ENCODE measurements around the gene JAG1.

Gene JAG1

GRCh38 chr20:10667077-10667401, 6.8 kb downstream of the JAG1 start:
- no peak for FAIRE-seq

GRCh38 chr20:10666221-10667076, 7.3 kb downstream of the JAG1 start:
- FAIRE-seq, result no peak

- no peak for FAIRE-seq
Measured at GRCh38 chr20:10665791-10666190, 8.0 kb downstream of the JAG1 start.

GRCh38 chr20:10665027-10665561, 8.7 kb downstream of the JAG1 start:
- FAIRE-seq, result no peak

GRCh38 chr20:10663756-10664155, 10.0 kb downstream of the JAG1 start:
- FAIRE-seq, result no peak

- no peak for FAIRE-seq
Measured at GRCh38 chr20:10662661-10663458, 10.9 kb downstream of the JAG1 start.

GRCh38 chr20:10662151-10662550, 11.6 kb downstream of the JAG1 start:
- no peak for FAIRE-seq

GRCh38 chr20:10661261-10661660, 12.5 kb downstream of the JAG1 start:
- no peak for FAIRE-seq

- no peak for FAIRE-seq
Measured at GRCh38 chr20:10660661-10661060, 13.1 kb downstream of the JAG1 start.

GRCh38 chr20:10659651-10660601, 13.9 kb downstream of the JAG1 start:
- no peak for FAIRE-seq

GRCh38 chr20:10658876-10659632, 14.7 kb downstream of the JAG1 start:
- FAIRE-seq, result no peak

- FAIRE-seq, result no peak
Measured at GRCh38 chr20:10658051-10658823, 15.6 kb downstream of the JAG1 start.

- no peak for FAIRE-seq
Measured at GRCh38 chr20:10657453-10657852, 16.3 kb downstream of the JAG1 start.

GRCh38 chr20:10655720-10656669, 17.8 kb downstream of the JAG1 start:
- no peak for FAIRE-seq

- FAIRE-seq, result no peak
Measured at GRCh38 chr20:10654630-10655029, 19.2 kb downstream of the JAG1 start.

GRCh38 chr20:10654250-10654610, 19.6 kb downstream of the JAG1 start:
- FAIRE-seq, result no peak

GRCh38 chr20:10653599-10654249, 20.1 kb downstream of the JAG1 start:
- FAIRE-seq, result no peak

- FAIRE-seq, result no peak
Measured at GRCh38 chr20:10652660-10653261, 21.0 kb downstream of the JAG1 start.

- no peak for FAIRE-seq
Measured at GRCh38 chr20:10652185-10652584, 21.6 kb downstream of the JAG1 start.
